Lung (tissue), 12 donors: Measurements from ENCODE around the gene ANK3. TPM values are rescaled to one million over a fixed set of nuclear protein-coding genes. Genes with fewer than 3 reads are reported as not detected.
A peak's percentile ranks its signal among the peaks of the same experiment; 100 is the strongest.

Source experiments
- ATAC-seq: fragments of 200-7000 bp; cut with Tn5 transposase; one replicate; pipeline ENCODE4 v1.9.1; 2020; ENCODE audit warnings: moderate number of reproducible peaks; ENCODE audit not compliant: insufficient read depth, low FRiP score
- DNase-seq, 3 donors: peaks; one replicate each; pipeline ENCODE4 v3.0.0-alpha.2; 2013 to 2017
- H3K27ac ChIP-seq, 2 donors: one replicate each; pipeline ENCODE4 v1.5.1; 2013; ENCODE audit warnings: mild to moderate bottlenecking in 2 of 2, moderate library complexity in 2 of 2, control low read depth in 1 of 2, inconsistent platforms in 1 of 2, low read depth in 1 of 2, low read length in 1 of 2
- H3K27me3 ChIP-seq, 3 donors: one replicate each; pipeline ENCODE4 v1.5.1; 2013; ENCODE audit warnings: low read length in 2 of 3; ENCODE audit not compliant: control insufficient read depth in 3 of 3, insufficient read depth in 3 of 3
- H3K36me3 ChIP-seq, 4 donors: one replicate each; pipeline ENCODE4 v1.5.1; 2013; ENCODE audit warnings: low read length in 4 of 4, mild to moderate bottlenecking in 1 of 4, moderate library complexity in 1 of 4; ENCODE audit not compliant: control insufficient read depth in 4 of 4, insufficient read depth in 4 of 4
- H3K4me1 ChIP-seq, 5 donors: one replicate each; pipeline ENCODE4 v1.5.1; 2013; ENCODE audit warnings: low read length in 5 of 5, mild to moderate bottlenecking in 2 of 5, moderate library complexity in 1 of 5; ENCODE audit not compliant: control insufficient read depth in 5 of 5, insufficient read depth in 5 of 5
- H3K4me3 ChIP-seq: one replicate; pipeline ENCODE4 v1.5.1; 2013; ENCODE audit warnings: mild to moderate bottlenecking, control low read depth, moderate library complexity
- H3K9ac ChIP-seq, 2 donors: one replicate each; pipeline ENCODE4 v1.5.1; 2013; ENCODE audit warnings: low read length in 2 of 2, control low read depth in 1 of 2; ENCODE audit not compliant: insufficient read depth in 1 of 2
- H3K9me3 ChIP-seq, 4 donors: one replicate each; pipeline ENCODE4 v1.5.1; 2013; ENCODE audit warnings: low read length in 3 of 4, mild to moderate bottlenecking in 1 of 4, moderate library complexity in 1 of 4; ENCODE audit not compliant: control insufficient read depth in 4 of 4, insufficient read depth in 3 of 4
- WGBS, 2 donors: extraction: QIAGEN DNeasy Blood & Tissue Kit; methylation state at CpG; one replicate each; pipeline ENCODE4 v1.1.7; 2013; 5-methylcytosine and 5-hydroxymethylcytosine counted together
- polyA plus RNA-seq, 2 donors: library from polyadenylated mRNA; stranded (reverse); fragments of 200-250 nt; gene quantifications; one replicate each; pipeline ENCODE4 v1.2.1, GENCODE V29; 2013
- total RNA-seq, 2 donors: library from RNA; depleted of rRNA in 1 of 2; stranded (reverse); fragments of >200 nt in 1 of 2; gene quantifications; one replicate each; pipeline ENCODE4 v1.2.1, GENCODE V29; 2014 to 2021
- TF ChIP-seq, protein P1 (sequence below): IDR thresholded peaks from 2 replicates; pipeline ENCODE4 v1.5.1; 2012; ENCODE audit warnings: mild to moderate bottlenecking; ENCODE audit errors: control extremely low read depth, extremely low read depth
- donor health status: control.
- donor health status: control.
- donor health status: Bipolar disorder and iron deficiency.
- donor health status: healthy.
- donor health status: DM: yes; HTN: yes; CAD: no.

The ANK3 gene
- total and polyA plus RNA-seq, 4 donors: 10.4 to 96.0 (median 46.4) TPM

DNA sequence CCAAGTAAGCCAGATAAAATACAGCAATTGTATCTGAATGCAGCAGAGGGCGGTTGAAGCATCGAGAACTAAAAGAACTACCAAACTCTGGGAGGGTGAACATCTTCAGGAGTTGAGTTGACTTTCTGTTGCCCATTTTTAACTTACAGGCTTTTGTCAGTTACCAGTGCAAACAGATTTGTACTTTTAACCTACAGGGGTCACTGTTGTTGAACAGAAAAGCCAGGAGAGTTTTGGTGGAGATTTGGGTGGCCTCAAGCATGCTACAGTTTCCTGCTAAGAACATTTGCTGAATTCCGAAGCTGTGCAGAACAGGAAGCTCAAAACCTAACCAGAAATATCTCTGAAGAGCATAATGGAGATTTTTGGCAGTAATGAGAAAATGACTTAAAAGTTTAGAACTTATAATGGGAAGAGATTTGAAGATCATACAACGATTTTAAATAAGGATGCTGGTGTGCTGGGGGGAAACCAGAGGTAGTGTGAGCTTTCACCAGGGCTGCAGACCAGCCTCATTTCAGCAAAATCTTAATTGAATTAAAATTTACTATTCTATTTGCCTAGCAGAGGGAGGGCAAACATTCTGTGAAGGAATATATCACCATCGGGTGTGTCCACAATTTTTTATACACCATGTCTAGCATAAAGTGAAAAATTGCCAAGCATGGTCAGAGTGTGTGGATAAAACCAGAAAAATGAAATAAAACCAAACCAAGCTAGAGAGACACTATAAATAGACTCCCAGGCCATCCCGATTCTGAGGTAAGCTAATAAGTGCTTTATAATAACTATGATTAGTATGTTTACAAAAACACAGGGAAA lies 274.7 kb downstream of the ANK3 start:
- Histone ChIP-seq H3K4me1 (no peaks in the 10 kb centered on the region), H3K27ac (no peak overlapping the region), H3K36me3 (peaks cover 0 to 2% (median 0%) of the 10 kb centered on the region in 4 donors), H3K4me3 (no peak overlapping the region), H3K27me3 (no peaks in the 10 kb centered on the region), H3K9me3 (no peaks in the 10 kb centered on the region), H3K9ac (no peak overlapping the region)
- peak; percentile 17 to 74 (median 63) for DNase-seq
- ATAC-seq: no peak
- WGBS, 2 donors: 44 to 56% methylated on average over 6 of the region's 6 CpGs
- TF ChIP-seq, protein P1, sequence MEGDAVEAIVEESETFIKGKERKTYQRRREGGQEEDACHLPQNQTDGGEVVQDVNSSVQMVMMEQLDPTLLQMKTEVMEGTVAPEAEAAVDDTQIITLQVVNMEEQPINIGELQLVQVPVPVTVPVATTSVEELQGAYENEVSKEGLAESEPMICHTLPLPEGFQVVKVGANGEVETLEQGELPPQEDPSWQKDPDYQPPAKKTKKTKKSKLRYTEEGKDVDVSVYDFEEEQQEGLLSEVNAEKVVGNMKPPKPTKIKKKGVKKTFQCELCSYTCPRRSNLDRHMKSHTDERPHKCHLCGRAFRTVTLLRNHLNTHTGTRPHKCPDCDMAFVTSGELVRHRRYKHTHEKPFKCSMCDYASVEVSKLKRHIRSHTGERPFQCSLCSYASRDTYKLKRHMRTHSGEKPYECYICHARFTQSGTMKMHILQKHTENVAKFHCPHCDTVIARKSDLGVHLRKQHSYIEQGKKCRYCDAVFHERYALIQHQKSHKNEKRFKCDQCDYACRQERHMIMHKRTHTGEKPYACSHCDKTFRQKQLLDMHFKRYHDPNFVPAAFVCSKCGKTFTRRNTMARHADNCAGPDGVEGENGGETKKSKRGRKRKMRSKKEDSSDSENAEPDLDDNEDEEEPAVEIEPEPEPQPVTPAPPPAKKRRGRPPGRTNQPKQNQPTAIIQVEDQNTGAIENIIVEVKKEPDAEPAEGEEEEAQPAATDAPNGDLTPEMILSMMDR: no peak

DNA sequence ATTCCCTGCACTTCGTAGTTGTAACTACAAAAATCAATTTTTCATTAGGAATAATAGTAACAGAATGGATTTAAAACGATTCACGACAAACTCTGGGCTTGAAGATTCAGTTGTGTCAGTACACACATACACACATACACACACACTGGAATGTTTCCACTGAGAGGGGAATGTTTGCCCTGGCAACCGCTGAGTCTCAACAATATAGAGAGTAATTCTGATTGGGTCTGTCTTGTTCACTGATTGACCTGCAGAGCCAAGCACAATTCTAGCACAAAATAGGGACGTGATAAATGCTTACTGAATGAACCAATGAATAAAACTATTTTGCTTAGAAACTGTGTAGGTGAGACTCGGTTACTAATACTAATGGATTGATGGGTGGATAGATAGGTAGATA lies 278.9 kb downstream of the ANK3 start:
- ATAC-seq: no peak
- Histone ChIP-seq H3K27ac (no peak overlapping the region), H3K4me3 (no peak overlapping the region), H3K4me1 (no peaks in the 10 kb centered on the region), H3K27me3 (no peaks in the 10 kb centered on the region), H3K36me3 (peaks cover 0 to 4% (median 1%) of the 10 kb centered on the region in 4 donors), H3K9ac (no peak overlapping the region), H3K9me3 (no peaks in the 10 kb centered on the region)
- DNase-seq: no peak
- WGBS, 2 donors: 88 to 92% methylated on average over 6 of the region's 6 CpGs
- TF ChIP-seq, protein P1: no peak

DNA sequence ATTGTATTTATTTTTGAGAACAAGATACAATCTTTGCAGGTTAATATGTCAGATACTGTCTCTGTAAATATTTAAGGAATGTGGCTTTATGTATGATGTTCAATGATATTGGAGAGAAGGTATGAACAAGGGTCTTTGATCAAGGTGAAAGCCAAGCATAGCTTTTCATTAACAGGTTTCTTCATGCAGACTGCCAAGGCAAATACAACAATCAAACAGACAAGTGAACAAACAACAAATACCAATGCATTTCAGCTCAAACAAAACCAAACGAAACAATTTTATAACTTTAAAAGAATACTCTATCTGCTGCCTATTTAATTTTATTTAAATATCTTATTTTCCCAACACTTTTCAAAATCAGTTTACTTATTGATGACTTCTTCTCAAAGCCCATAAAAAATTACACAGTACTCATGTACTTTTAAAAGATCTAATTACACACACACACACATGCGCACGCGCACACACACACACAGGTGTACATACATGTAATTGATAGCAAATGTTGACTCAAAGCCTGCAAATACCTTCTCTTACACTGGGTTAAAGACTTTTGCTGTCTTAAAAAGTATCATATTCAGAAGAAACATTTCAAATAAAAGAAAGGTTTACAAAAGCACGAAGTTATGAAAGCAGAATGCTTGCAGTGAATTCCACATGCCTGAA lies 282.2 kb downstream of the ANK3 start:
- H3K36me3 ChIP-seq: peaks cover 0 to 4% (median 0%) of the 10 kb centered on the region in 4 donors
- no peaks in the 10 kb centered on the region for H3K9me3 ChIP-seq
- WGBS, 2 donors: 90 to 91% methylated on average over 5 of the region's 5 CpGs
- no peaks in the 10 kb centered on the region for H3K27me3 ChIP-seq
- TF ChIP-seq, protein P1: no peak
- ATAC-seq: no peak
- H3K27ac ChIP-seq: no peak overlapping the region
- no peak overlapping the region for H3K9ac ChIP-seq
- H3K4me1 ChIP-seq: no peaks in the 10 kb centered on the region
- DNase-seq: no peak
- H3K4me3 ChIP-seq: no peak overlapping the region
